ENCODE data around the gene DNPH1. TPM values are rescaled to one million over a fixed set of nuclear protein-coding genes. Genes with fewer than 3 reads are reported as not detected.

The DNPH1 gene
- total and polyA plus RNA-seq, 9 donors, result 13.6 to 120 (median 44.7) TPM

DNA sequence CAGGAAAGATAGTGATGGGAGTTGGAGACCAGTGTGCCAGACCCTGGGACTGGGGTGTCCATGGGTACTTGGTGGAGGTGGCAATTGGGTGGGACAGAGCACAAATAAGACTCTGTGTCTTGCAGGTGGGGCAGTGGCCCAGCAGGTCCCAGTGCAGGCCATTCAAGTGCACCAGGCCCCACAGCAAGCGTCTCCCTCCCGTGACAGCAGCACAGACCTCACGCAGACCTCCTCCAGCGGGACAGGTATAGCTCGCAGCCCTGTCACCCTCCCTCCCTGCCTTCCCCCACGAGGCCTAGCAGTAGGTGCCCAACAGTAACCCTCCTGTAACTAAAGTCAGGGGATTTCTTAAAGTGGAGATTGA, 52.9 kb downstream of the DNPH1 start:
- Histone ChIP-seq H3K36me3 (no peaks in the 10 kb centered on the region), H3K4me1 (ENCODE audit: insufficient read depth) (peaks cover 14% of the 10 kb centered on the region), H3K9me3 (no peaks in the 10 kb centered on the region), H3K27ac (no peak overlapping the region), H3K4me3 (no peak overlapping the region), H3K27me3 (no peaks in the 10 kb centered on the region)
- TF ChIP-seq EP300 (IDR thresholded peaks at IDR 0.05), result no peak
- TF ChIP-seq POLR2A (IDR thresholded peaks at IDR 0.05), result no peak
- TF ChIP-seq, protein P1, sequence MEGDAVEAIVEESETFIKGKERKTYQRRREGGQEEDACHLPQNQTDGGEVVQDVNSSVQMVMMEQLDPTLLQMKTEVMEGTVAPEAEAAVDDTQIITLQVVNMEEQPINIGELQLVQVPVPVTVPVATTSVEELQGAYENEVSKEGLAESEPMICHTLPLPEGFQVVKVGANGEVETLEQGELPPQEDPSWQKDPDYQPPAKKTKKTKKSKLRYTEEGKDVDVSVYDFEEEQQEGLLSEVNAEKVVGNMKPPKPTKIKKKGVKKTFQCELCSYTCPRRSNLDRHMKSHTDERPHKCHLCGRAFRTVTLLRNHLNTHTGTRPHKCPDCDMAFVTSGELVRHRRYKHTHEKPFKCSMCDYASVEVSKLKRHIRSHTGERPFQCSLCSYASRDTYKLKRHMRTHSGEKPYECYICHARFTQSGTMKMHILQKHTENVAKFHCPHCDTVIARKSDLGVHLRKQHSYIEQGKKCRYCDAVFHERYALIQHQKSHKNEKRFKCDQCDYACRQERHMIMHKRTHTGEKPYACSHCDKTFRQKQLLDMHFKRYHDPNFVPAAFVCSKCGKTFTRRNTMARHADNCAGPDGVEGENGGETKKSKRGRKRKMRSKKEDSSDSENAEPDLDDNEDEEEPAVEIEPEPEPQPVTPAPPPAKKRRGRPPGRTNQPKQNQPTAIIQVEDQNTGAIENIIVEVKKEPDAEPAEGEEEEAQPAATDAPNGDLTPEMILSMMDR (IDR thresholded peaks at IDR 0.05), result no peak
- DNase-seq, result no peak
- WGBS, 3 donors, result 88 to 91% (median 88%) methylated on average over 6 of the region's 6 CpGs
- intact Hi-C loops (cut with DNase I), result no loop called here

DNA sequence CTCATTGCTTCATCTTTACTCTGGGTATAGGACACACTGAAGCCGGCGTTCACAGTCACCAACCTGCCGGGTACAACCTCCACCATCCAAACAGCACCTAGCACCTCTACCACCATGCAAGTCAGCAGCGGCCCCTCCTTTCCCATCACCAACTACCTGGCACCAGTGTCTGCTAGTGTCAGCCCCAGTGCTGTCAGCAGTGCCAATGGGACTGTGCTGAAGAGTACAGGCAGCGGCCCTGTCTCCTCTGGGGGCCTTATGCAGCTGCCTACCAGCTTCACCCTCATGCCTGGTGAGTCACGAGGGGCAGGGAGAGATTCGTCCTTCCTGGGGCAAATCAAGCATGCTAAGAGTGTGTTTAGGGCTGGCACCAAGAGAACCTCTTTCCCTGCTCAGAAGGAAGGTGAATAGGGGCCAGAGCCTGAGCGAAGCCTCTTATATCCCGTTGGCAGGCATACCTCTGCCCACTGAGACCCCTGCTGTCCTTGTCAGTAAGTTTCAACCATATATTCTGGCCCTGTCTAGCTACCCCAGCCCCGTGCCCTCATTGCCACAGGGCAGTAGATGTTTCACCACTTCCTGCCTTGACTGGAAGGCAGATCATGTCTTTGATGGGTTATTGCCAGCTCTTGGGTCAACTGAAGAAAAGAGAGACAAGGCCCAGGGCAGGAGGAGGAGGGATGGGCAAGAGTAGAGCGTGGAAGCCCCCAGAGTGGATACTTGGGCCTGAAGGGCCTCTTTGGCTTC, 53.4 kb downstream of the DNPH1 start:
- no peak for DNase-seq
- Histone ChIP-seq H3K36me3 (no peaks in the 10 kb centered on the region), H3K4me1 (ENCODE audit: insufficient read depth) (peaks cover 14% of the 10 kb centered on the region), H3K4me3 (no peak overlapping the region), H3K9me3 (no peaks in the 10 kb centered on the region), H3K27me3 (no peaks in the 10 kb centered on the region), H3K27ac (no peak overlapping the region)
- WGBS, 3 donors, result 83 to 91% (median 88%) methylated on average over 11 of the region's 11 CpGs
- TF ChIP-seq POLR2A (IDR thresholded peaks at IDR 0.05) (no peak), EP300 (IDR thresholded peaks at IDR 0.05) (no peak)
- TF ChIP-seq, protein P1 (IDR thresholded peaks at IDR 0.05), result no peak
- intact Hi-C loops (cut with DNase I), result no loop called here

Other genes starting within 250 kb of the DNPH1 start
- gene PPP2R5D, start 244.9 kb downstream of the DNPH1 start, total RNA-seq, result 10 to 100 TPM; 20.4 to 40.5 (median 34.1) TPM
- gene PPP2R5D, start 244.9 kb downstream of the DNPH1 start, polyA plus RNA-seq, result 10 to 100 TPM; 30.4 to 78.1 TPM
- gene MEA1, start 215.5 kb downstream of the DNPH1 start, total RNA-seq, result 10 to 100 TPM; 48.2 to 69.8 (median 60.1) TPM
- gene MEA1, start 215.5 kb downstream of the DNPH1 start, polyA plus RNA-seq, result 10 to 100 TPM; 75.9 to 95.1 TPM
- gene KLHDC3, start 215.2 kb downstream of the DNPH1 start, total RNA-seq, result 10 to 100 TPM; 40.9 to 78.8 (median 55.1) TPM
- gene KLHDC3, start 215.2 kb downstream of the DNPH1 start, polyA plus RNA-seq, result 10 to 100 TPM; 72.1 to 90.9 TPM
- gene RRP36, start 207.9 kb downstream of the DNPH1 start, total RNA-seq, result 10 to 100 TPM; 24.7 to 50.4 (median 36.0) TPM
- 10 to 100 TPM; 23.6 to 58.7 TPM for gene RRP36, start 207.9 kb downstream of the DNPH1 start, polyA plus RNA-seq
- gene CUL7, start 175.6 kb downstream of the DNPH1 start, total RNA-seq, result 10 to 100 TPM; 15.6 to 29.1 (median 25.0) TPM
- gene CUL7, start 175.6 kb downstream of the DNPH1 start, polyA plus RNA-seq, result 10 to 100 TPM in 1 of 2 donors, 1 to 10 TPM in 1; 9.3 to 13.9 TPM
- gene MRPL2, start 170.0 kb downstream of the DNPH1 start, total RNA-seq, result 10 to 100 TPM; 11.5 to 56.7 (median 47.3) TPM
- 10 to 100 TPM; 37.2 to 55.6 TPM for gene MRPL2, start 170.0 kb downstream of the DNPH1 start, polyA plus RNA-seq
- 10 to 100 TPM; 17.8 to 29.8 (median 24.7) TPM for gene KLC4, start 169.8 kb downstream of the DNPH1 start, total RNA-seq
- gene KLC4, start 169.8 kb downstream of the DNPH1 start, polyA plus RNA-seq, result 10 to 100 TPM; 14.7 to 27.2 TPM
- 100 to 1,000 TPM in 4 of 7 donors, 10 to 100 TPM in 3; 65.7 to 167 (median 105) TPM for gene PTK7, start 153.2 kb downstream of the DNPH1 start, total RNA-seq
- 10 to 100 TPM; 44.4 to 79.6 TPM for gene PTK7, start 153.2 kb downstream of the DNPH1 start, polyA plus RNA-seq
- 10 to 100 TPM; 21.0 to 73.3 (median 38.0) TPM for gene SRF, start 58.2 kb downstream of the DNPH1 start, total RNA-seq
- gene SRF, start 58.2 kb downstream of the DNPH1 start, polyA plus RNA-seq, result 10 to 100 TPM; 26.6 to 26.9 TPM
- 10 to 100 TPM; 24.2 to 44.5 (median 33.0) TPM for gene CUL9, start 47.3 kb downstream of the DNPH1 start, total RNA-seq
- 10 to 100 TPM; 15.9 to 20.8 TPM for gene CUL9, start 47.3 kb downstream of the DNPH1 start, polyA plus RNA-seq
- under 1 TPM in 2 of 7 donors, not detected in 5; 0.03 to 0.11 TPM for gene TTBK1, start 14.0 kb upstream of the DNPH1 start, total RNA-seq
- gene TTBK1, start 14.0 kb upstream of the DNPH1 start, polyA plus RNA-seq, result under 1 TPM in 1 of 2 donors, not detected in 1; 0.06 TPM
- under 1 TPM in 1 of 7 donors, not detected in 6; 0.36 TPM for gene SLC22A7, start 68.8 kb upstream of the DNPH1 start, total RNA-seq
- not detected for gene SLC22A7, start 68.8 kb upstream of the DNPH1 start, polyA plus RNA-seq
- 1 to 10 TPM in 6 of 7 donors, under 1 TPM in 1; 0.80 to 2.6 (median 1.6) TPM for gene CRIP3, start 79.3 kb upstream of the DNPH1 start, total RNA-seq
- gene CRIP3, start 79.3 kb upstream of the DNPH1 start, polyA plus RNA-seq, result 1 to 10 TPM; 1.7 to 1.8 TPM
- 10 to 100 TPM; 11.4 to 26.0 (median 19.9) TPM for gene ZNF318, start 140.2 kb upstream of the DNPH1 start, total RNA-seq
- 10 to 100 TPM in 1 of 2 donors, 1 to 10 TPM in 1; 8.3 to 17.4 TPM for gene ZNF318, start 140.2 kb upstream of the DNPH1 start, polyA plus RNA-seq
- gene ABCC10, start 198.1 kb upstream of the DNPH1 start, total RNA-seq, result 10 to 100 TPM; 11.7 to 34.9 (median 27.0) TPM
- 10 to 100 TPM in 1 of 2 donors, 1 to 10 TPM in 1; 8.9 to 21.1 TPM for gene ABCC10, start 198.1 kb upstream of the DNPH1 start, polyA plus RNA-seq
- 1 to 10 TPM in 4 of 7 donors, under 1 TPM in 3; 0.18 to 6.0 (median 1.0) TPM for gene DLK2, start 226.1 kb upstream of the DNPH1 start, total RNA-seq
- gene DLK2, start 226.1 kb upstream of the DNPH1 start, polyA plus RNA-seq, result under 1 TPM; 0.33 to 0.92 TPM
- 10 to 100 TPM; 21.8 to 44.8 (median 34.5) TPM for gene TJAP1, start 248.1 kb upstream of the DNPH1 start, total RNA-seq
- 10 to 100 TPM; 12.9 to 29.8 TPM for gene TJAP1, start 248.1 kb upstream of the DNPH1 start, polyA plus RNA-seq

Measured in ovary (tissue), 9 donors.